ENCODE data around the gene FBXO15. TPM values are rescaled to one million over a fixed set of nuclear protein-coding genes. Genes with fewer than 3 reads are reported as not detected.

Gene FBXO15
- total RNA-seq, 1 experiment from 2014 or later, result 0.39 TPM

GRCh38 chr18:74066018-74066417 is 81.6 kb downstream of the FBXO15 start:
- Histone ChIP-seq H4K20me1 (ENCODE audit: control insufficient read depth, insufficient read depth, insufficient read length) (no peaks in the 10 kb centered on the region), H2AFZ (ENCODE audit: low read length) (no peak overlapping the region), H3K56ac (ENCODE audit: insufficient read length, low read depth, low read length) (no peak overlapping the region), H4K5ac (ENCODE audit: insufficient read length, low read depth, low read length) (no peak overlapping the region), H2BK15ac (ENCODE audit: low read depth, low read length) (no peak overlapping the region), H2BK20ac (ENCODE audit: low read depth, low read length, poor library complexity, severe bottlenecking) (no peak overlapping the region), H3K79me2 (ENCODE audit: insufficient read depth, low read length) (no peaks in the 10 kb centered on the region), H3K23ac (ENCODE audit: insufficient read length, low read depth, low read length) (no peak overlapping the region), H3K27ac (ENCODE audit: insufficient read length, low read depth, low read length) (no peak overlapping the region), H3K14ac (ENCODE audit: insufficient read depth, low read length) (no peak overlapping the region), H3K4ac (ENCODE audit: low read depth, low read length) (no peak overlapping the region), H2BK12ac (ENCODE audit: insufficient read length, low read depth, low read length) (no peak overlapping the region), H3K4me1 (ENCODE audit: insufficient read depth, low read length) (peaks cover 1% of the 10 kb centered on the region; the same call in 1 of the 2 replicates), H3K9ac (ENCODE audit: extremely low read depth, insufficient read length, low read length) (no peak overlapping the region), H4K8ac (replicated peaks; ENCODE audit: insufficient read length, low read depth, low read length) (no peak overlapping the region), H2BK5ac (ENCODE audit: insufficient read length, low read length) (no peak overlapping the region), H4K91ac (ENCODE audit: insufficient read length, low read depth, low read length) (no peak overlapping the region), H3K9me3 (ENCODE audit: control insufficient read depth, low read depth, low read length) (no peaks in the 10 kb centered on the region), H3K18ac (ENCODE audit: insufficient read length, low read depth, low read length) (no peak overlapping the region), H3K4me2 (ENCODE audit: insufficient read depth, insufficient read length, low read length) (no peak overlapping the region), H2BK120ac (ENCODE audit: low read depth, low read length, poor library complexity, severe bottlenecking) (no peak overlapping the region), H2AK5ac (ENCODE audit: insufficient read length, low read length) (no peak overlapping the region), H3T11ph (ENCODE audit: low read length) (no peak overlapping the region), H3K23me2 (ENCODE audit: insufficient read length, low read depth, low read length, poor library complexity, severe bottlenecking) (no peaks in the 10 kb centered on the region), H3K79me1 (ENCODE audit: insufficient read depth, low read depth, low read length, poor library complexity, severe bottlenecking) (no peaks in the 10 kb centered on the region), H3K27me3 (ENCODE audit: insufficient read depth, low read length) (no peaks in the 10 kb centered on the region)
- no peaks in the 10 kb centered on the region for H3K9me3 Mint-ChIP-seq
- H3K4me1 Mint-ChIP-seq, result peaks cover 9 to 10% of the 10 kb centered on the region in 2 experiments
- no peaks in the 10 kb centered on the region for H3K36me3 Mint-ChIP-seq (ENCODE audit: insufficient read depth in 1 of 3, low read depth in 3 of 3)
- no peak for TF ChIP-seq CTCF (conservative IDR thresholded peaks at IDR 0.05)
- DNase-seq, result no peak
- H3K27me3 Mint-ChIP-seq (ENCODE audit: low read depth), result no peaks in the 10 kb centered on the region
- WGBS (ENCODE audit: extremely low coverage, insufficient read length, low lambda C conversion rate), result no CpG with 5 or more reads among the region's 7 CpGs
- no peak overlapping the region for H3K4me3 Mint-ChIP-seq
- peak overlapping the region in 1 of 3 experiments; percentile 81; a peak in 1 of 7 replicates for H3K27ac Mint-ChIP-seq

All from H9 (cell line).